ENCODE results near the gene C19orf81. TPM values are rescaled to one million over a fixed set of nuclear protein-coding genes. Genes with fewer than 3 reads are reported as not detected.

The C19orf81 gene
- total and polyA plus RNA-seq, 2 of the 8 experiments (the other 6 are each of a cell fraction or from before 2014, with no cell fraction given), result 11.7 to 13.0 TPM

DNA sequence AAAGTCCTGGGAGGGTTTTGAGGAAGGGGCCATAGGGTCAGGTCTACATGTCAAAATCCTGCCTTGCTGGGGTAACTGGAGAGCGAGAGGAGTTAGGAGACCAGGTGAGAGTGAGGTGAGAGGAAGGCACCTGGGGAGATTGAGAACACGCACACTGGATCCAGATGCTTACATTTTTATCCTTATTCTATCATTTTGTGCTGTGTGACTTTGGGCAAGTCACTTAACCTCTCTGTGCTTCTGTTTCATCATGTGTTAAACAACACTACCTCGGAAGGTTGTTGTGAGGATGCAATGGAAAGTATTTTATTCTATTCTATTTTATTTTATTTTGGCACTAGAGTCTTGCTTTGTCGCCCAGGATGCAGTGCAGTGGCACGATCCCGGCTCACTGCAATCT, 3.5 kb downstream of the C19orf81 start:
- H2AK5ac ChIP-seq (ENCODE audit: low read depth, low read length), result no peak overlapping the region
- 92% methylated on average over 6 of the region's 6 CpGs; no CpG with 5 or more reads in 1 of the 2 experiments for WGBS, 2 experiments (ENCODE audit: extremely low coverage in 1 of 2, insufficient coverage in 1 of 2, insufficient read length in 1 of 2, insufficient replicate concordance in 2 of 2, low coverage in 1 of 2, low lambda C conversion rate in 2 of 2, missing lambda C conversion rate in 1 of 2)
- H4K5ac ChIP-seq (ENCODE audit: insufficient read length, low read depth, low read length), result no peak overlapping the region
- H3K4me2 ChIP-seq (ENCODE audit: insufficient read depth in 1 of 2, low read depth in 2 of 2, low read length in 2 of 2), result no peak overlapping the region; a peak in 1 of 4 replicates
- H3K4ac ChIP-seq (replicated peaks; ENCODE audit: insufficient read length, low read depth, low read length), result no peak overlapping the region
- peak; percentile 73; the same call in 1 of the 2 replicates for TF ChIP-seq KDM1A (IDR thresholded peaks at IDR 0.05; ENCODE audit: borderline replicate concordance, low read length)
- TF ChIP-seq EP300 (IDR thresholded peaks at IDR 0.05; ENCODE audit: borderline replicate concordance in 1 of 2, low read depth in 2 of 2, low read length in 2 of 2), result no peak
- no peak overlapping the region for H3K56ac ChIP-seq (replicated peaks; ENCODE audit: insufficient read length, low read depth, low read length)
- peaks cover 6% of the 10 kb centered on the region; the same call in 1 of the 2 replicates for H3K23me2 ChIP-seq (ENCODE audit: low read depth, low read length)
- H2BK12ac ChIP-seq (ENCODE audit: low read depth, low read length), result 0 out of 2 replicates have a peak overlapping the region, but pooled peaks have one; percentile 64
- POLR2A ChIA-PET (ENCODE audit: partially characterized antibody), result no interaction called here
- H2BK120ac ChIP-seq (replicated peaks; ENCODE audit: low read depth, low read length), result no peak overlapping the region
- 0 out of 2 replicates have a peak overlapping the region, but pooled peaks have one; percentile 23 for H2BK15ac ChIP-seq (ENCODE audit: low read length)
- H3K9me3 ChIP-seq (ENCODE audit: insufficient read depth in 2 of 2, low read depth in 1 of 2, low read length in 1 of 2), result no peaks in the 10 kb centered on the region
- no peak overlapping the region for H3K27ac ChIP-seq (ENCODE audit: low read depth, low read length)
- no peaks in the 10 kb centered on the region for H3K36me3 ChIP-seq (ENCODE audit: control insufficient read depth in 2 of 4, insufficient read depth in 4 of 4, low read length in 3 of 4)
- H3K23ac ChIP-seq (ENCODE audit: insufficient read length), result no peak overlapping the region
- H3K4me3 ChIP-seq (ENCODE audit: extremely low read depth in 1 of 4, insufficient read depth in 2 of 4, low read depth in 3 of 4, low read length in 4 of 4), result no peak overlapping the region
- FAIRE-seq (no peak), DNase-seq (ENCODE audit: low read depth in 1 of 2, low spot score in 2 of 2) (no peak)
- CTCF ChIA-PET (ENCODE audit: partially characterized antibody), result no interaction called here
- no peak overlapping the region for H3K18ac ChIP-seq (ENCODE audit: extremely low read depth, low read length)
- H3K9ac ChIP-seq (replicated peaks in 1 of 4; ENCODE audit: extremely low read depth in 1 of 4, low read depth in 3 of 4, low read length in 3 of 4), result no peak overlapping the region
- no peak overlapping the region for H2AFZ ChIP-seq (ENCODE audit: low read length)
- H3K79me1 ChIP-seq (ENCODE audit: low read depth, low read length), result no peaks in the 10 kb centered on the region
- H3K4me1 ChIP-seq (replicated peaks in 1 of 4; ENCODE audit: control insufficient read depth in 3 of 4, insufficient read depth in 4 of 4, low read length in 3 of 4), result peaks cover 3 to 10% (median 5%) of the 10 kb centered on the region in 4 experiments
- H2BK5ac ChIP-seq (ENCODE audit: low read depth, low read length), result no peak overlapping the region
- no peaks in the 10 kb centered on the region for H4K20me1 ChIP-seq (replicated peaks in 1 of 2; ENCODE audit: control insufficient read depth in 1 of 2, insufficient read depth in 2 of 2, low read length in 2 of 2)
- no peak overlapping the region for H2BK20ac ChIP-seq (ENCODE audit: low read length)
- H3K27me3 ChIP-seq (replicated peaks in 1 of 4; ENCODE audit: control insufficient read depth in 3 of 4, extremely low read depth in 1 of 4, insufficient read depth in 3 of 4, low read length in 3 of 4), result peaks cover 0 to 2% (median 0%) of the 10 kb centered on the region in 4 experiments; a peak in 2 of 7 replicates
- no peak overlapping the region for H4K91ac ChIP-seq (replicated peaks; ENCODE audit: insufficient read length, low read length)
- no peaks in the 10 kb centered on the region for H3K79me2 ChIP-seq (ENCODE audit: control insufficient read depth in 1 of 2, insufficient read depth in 2 of 2, low read length in 2 of 2)
- H3K14ac ChIP-seq (ENCODE audit: insufficient read length), result no peak overlapping the region
- H4K8ac ChIP-seq (ENCODE audit: extremely low read depth, insufficient read depth, low read length), result no peak overlapping the region
